HG02981 (cell line): ENCODE data around the gene ARL5B.

ENCODE experiments used
- ATAC-seq: cut with Tn5 transposase; IDR thresholded peaks from one replicate; pipeline ENCODE4 v1.9.1; 2021; ENCODE audit warnings: mild to moderate bottlenecking, moderate library complexity; ENCODE audit not compliant: unreplicated experiment

The ARL5B gene

GRCh38 chr10:18658271-18659124, 733 bp upstream of the ARL5B start:
- peak; percentile 1 for ATAC-seq

- ATAC-seq = peak; percentile 20
These were observed 746 bp downstream of the ARL5B start for GRCh38 chr10:18659819-18660535.

GRCh38 chr10:18660816-18661431, 1.7 kb downstream of the ARL5B start:
- ATAC-seq = no peak

DNA sequence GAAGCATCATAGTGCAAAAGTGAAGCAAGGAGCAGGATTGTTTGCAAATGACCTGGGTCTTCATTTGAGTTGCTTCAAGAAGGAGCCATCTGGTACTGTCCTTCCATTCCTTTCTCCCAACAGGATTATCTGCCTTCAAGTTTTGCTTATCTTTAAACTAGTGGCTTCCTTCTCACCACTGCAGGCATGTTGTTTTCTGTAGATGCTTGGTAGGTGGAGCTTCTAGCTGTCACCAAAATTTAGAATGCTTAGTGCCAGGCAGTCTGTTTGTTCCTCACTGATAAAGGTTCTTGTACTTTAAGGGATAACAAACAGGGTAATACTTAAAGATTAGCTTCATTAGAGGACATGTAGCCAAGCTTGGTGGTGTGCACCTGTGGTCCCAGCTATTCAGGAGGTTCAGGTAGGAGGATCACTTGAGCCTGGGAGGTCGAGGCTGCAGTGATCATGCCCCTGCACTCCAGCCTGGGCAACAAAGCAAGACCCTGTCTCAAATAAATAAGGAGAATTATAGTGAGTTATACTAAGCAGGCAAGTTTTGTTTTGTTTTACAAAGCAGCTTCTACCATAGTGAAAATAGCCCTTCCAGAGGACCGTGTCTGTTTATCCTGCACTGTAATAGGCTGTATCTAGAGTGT, 5.7 kb downstream of the ARL5B start:
- no peak for ATAC-seq

DNA sequence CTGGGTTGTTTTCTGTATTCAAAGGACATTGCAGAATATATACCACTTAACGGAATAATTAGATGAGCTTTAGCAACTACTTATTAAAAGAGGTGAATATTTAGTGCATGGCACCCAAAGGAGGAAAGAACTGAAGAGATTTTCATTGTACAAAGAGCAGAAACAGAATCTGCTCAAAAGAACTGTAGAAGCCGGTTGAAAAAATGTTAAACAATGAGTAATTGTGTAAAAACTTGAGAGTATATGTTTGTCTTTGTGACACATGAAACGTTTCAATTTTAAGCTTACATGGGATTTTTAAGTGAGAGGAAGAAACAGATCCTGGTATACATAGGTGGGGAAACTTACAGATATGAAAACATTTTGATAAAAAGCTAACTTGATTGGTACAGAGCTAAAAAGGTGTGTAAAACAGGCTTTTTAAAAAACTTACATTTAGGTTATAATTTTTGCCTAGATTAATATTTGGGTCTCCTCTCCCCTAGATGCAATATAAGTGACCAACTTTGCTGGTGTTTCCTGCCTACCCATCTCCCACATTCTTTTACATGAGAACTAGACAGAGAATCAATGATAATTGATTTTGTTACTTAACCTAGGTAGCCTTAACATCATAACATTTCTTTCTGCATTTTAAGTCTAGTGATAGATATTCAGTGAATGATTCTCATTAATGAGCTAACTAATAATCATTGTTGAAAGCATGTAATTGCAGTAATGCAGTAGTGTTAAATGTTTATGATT, 6.8 kb downstream of the ARL5B start:
- ATAC-seq = no peak

DNA sequence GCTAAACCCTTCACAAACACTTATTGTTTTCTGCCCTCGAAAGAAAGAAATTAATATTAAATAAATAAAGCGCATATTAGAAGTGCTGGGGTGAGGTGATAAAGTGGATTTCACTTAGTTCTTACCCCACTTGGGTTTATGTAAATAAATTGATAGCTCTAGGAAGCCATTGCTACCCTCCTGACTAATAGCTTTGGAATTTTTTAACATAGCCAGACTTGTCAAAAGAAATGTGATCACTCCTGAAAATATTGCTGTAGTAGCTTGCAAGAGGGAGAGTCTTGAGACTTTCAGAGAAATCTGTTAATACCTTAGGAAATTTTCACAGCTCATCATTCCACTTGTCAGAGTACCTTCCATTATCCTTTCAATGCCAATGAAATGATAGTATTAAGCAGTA, 7.6 kb downstream of the ARL5B start:
- ATAC-seq = no peak

GRCh38 chr10:18668026-18668425, 8.8 kb downstream of the ARL5B start:
- ATAC-seq = no peak

DNA sequence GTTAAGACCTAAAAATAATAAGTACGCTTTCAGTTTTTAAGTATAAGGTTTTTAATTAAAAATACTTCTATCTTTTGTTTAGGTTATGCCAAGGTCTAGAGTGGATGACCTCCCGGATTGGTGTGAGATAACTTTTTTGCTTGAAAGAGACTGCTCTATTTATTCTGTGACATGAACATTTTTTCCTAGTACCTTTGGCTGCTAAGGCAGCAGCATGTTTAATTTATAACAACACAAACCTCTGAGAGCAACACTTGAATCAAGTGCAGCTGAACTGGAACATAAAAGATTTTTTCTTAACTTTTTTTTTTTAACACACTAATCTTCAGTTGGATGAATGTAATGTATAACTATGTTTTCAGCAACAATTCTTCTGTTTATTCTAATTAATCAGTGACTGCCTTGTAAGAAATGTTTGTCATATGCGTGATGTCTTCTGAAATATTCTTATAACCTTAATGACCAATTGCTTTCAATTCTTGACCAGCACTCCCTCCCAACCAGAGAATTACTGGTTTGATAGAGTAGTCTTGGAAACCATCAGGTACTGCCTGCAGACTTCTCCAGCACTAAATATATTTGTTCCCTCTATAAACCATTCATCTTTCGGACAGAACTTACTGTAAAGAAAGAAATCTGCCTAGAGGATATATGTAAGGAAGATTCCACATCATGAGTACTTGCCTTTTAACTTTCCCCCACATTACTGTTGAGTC, 16.0 kb downstream of the ARL5B start:
- no peak for ATAC-seq

DNA sequence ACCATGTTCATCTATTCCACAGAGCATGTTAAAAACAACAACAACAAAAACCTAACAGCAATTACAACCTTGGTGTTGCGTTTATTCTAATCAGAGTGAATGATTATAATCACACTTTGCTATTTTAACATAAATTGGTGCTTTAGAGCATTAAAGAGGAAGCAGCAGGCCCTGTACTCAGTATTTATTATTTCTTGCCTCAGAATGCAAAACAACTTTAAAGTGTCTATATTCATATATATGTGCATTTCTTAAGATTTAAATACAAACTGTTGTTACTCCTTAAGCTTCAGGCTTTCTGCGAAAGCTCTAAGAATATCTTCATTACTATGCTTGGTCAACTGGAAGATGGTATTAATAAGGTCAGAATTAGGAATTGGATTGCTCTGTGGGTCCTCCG, 21.5 kb downstream of the ARL5B start:
- no peak for ATAC-seq

- no peak for ATAC-seq
These were observed 22.1 kb downstream of the ARL5B start for GRCh38 chr10:18681366-18681765.

DNA sequence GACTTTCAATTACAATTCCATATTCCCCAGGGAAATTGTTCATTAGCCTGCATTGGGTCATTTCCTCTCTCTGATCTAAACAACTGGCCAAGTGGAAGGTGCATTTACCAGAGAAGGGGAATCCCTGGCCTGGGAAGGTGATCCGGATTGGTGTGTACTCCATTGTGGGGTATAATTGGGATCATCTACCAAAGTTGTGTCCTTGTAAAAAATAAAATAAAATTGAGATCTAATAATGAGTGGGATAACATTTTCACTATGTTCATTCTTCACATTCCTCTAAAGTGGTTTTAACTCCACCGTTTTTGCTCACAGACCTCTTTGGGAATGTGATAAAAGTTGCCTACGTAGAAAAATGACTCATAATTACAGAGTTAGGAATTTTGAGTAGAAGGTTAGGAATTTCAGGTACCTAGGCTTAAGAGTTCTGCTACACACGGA, 22.8 kb downstream of the ARL5B start:
- no peak for ATAC-seq

- no peak for ATAC-seq
These were observed 24.2 kb downstream of the ARL5B start for GRCh38 chr10:18683427-18683826.

DNA sequence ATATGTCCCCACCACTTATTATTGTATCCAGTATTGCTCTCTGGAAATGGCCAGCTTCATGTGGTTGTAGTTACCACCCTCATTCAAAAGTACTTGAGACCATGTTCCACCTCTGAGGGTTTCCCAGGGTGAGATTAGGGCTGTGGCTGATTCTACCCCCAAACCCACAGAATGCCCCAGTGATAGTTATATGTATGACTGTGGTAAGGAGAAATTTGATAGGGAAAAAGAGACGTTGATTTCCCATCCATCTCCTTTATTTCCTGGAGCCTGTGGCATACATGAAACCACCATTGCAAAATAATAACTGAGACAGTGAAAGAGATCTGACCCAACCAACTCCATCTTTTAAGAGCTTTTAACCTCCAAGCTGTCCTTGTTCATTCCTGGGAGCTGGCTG, 25.2 kb downstream of the ARL5B start:
- no peak for ATAC-seq

DNA sequence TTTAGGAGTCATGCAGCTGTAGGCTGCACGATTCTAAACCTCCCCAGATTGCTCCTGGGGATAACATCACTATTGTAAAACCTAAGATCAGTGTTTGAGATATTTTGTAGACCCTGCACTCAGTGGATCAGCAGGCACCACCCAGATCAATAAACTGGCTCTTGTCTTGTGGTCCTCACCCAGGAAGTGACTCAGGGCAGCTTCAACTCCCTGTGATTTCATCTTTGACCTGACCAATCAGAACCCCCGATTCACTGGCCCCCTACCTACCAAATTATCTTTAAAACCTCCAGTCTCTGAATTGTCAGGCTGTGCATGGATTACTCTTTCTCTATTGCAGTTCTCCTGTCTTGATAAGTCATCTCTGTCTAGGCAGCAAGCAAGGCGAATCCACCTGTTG, 25.7 kb downstream of the ARL5B start:
- ATAC-seq = no peak

GRCh38 chr10:18685555-18685954, 26.3 kb downstream of the ARL5B start:
- no peak for ATAC-seq

DNA sequence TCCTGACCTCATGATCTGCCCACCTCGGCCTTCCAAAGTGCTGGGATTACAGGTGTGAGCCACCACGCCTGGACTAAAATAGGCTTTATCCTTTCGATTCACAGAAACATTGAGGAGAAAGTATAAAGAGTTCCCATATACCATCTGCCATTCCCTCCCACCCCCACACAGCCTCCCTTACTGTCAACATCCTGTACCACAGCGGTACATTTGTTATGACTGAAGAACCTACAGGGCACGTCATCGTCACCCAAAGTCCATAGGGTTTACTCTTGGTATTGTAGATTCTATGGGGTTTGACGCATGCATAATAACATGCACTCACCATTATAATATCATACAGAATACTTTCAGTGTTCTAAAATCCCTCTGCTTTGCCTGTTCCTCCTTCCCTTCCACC, 28.0 kb downstream of the ARL5B start:
- no peak for ATAC-seq

DNA sequence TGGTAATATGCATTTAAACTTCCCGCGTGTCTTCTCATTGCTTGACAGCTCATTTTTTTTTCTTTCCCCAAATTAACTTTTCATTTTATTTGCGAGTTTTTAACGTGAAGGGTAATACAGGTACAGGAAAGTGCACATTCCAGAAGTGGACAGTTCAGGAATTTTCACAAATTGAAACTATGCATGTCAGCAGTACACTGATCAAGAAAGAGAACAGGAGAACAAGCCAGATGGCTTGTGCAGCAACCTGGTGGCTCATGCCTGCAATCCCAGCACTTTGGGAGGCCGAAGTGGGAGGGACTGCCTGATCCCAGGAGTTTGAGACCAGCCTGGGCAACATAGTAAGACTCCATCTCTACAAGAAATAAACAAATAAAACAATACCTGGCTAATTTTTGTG, 28.5 kb downstream of the ARL5B start:
- no peak for ATAC-seq

GRCh38 chr10:18689498-18689897, 30.3 kb downstream of the ARL5B start:
- ATAC-seq = no peak

DNA sequence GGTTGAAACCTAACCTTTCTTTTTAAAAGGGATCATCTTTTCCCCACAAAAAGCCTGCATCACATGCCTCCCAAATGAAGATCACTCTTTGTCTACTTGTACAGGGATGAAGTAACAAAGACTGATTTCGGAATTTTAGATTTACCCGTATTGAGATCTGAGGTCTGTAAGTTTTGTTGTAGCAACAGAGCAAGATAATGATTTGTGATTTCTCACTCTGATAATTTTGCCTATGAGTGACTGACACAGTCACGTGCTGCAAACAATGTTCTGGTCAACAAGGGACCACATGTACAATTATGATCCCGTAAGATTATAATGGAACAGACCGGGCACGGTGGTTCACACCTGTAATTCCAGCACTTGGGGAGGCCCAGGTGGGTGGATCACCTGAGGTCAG, 31.3 kb downstream of the ARL5B start:
- no peak for ATAC-seq
